CD8-positive, alpha-beta memory T cell (primary cell): Measurements from ENCODE around the gene SCN5A. TPM values are rescaled to one million over a fixed set of nuclear protein-coding genes. Genes with fewer than 3 reads are reported as not detected.

Source experiments
- CTCF ChIA-PET: fragments of 350-600 bp; sonication (Branson Sonifier 250); formaldehyde crosslinking; loops from one replicate; lab custom pipeline; 2021; ENCODE audit warnings: antibody characterized with exemption; lab: Charles Lee
- POLR2A ChIA-PET: fragments of 350-600 bp; sonication (Branson Sonifier 250); formaldehyde crosslinking; loops from one replicate; lab custom pipeline; 2021; ENCODE audit warnings: antibody characterized with exemption; lab: Charles Lee
- DNase-seq, 5 donors: peaks; one replicate each; pipeline versions ENCODE4 v3.0.0 to v3.0.0-alpha.2; 2020 to 2022; ENCODE audit warnings: mixed read lengths in 1 of 5
- H3K27ac ChIP-seq: one replicate; pipeline ENCODE4 v1.7.0; 2013; ENCODE audit warnings: low read depth, mild to moderate bottlenecking, low read length, moderate library complexity
- H3K27me3 ChIP-seq: 2 replicates; pipeline ENCODE4 v1.7.0; 2013; ENCODE audit warnings: low read length, mild to moderate bottlenecking; ENCODE audit not compliant: insufficient read depth, poor library complexity, severe bottlenecking
- H3K36me3 ChIP-seq: 2 replicates; pipeline ENCODE4 v1.7.0; 2013; ENCODE audit warnings: mild to moderate bottlenecking, low read length, moderate library complexity; ENCODE audit not compliant: insufficient read depth
- H3K4me1 ChIP-seq: 2 replicates; pipeline ENCODE4 v1.7.0; 2013; ENCODE audit warnings: mild to moderate bottlenecking, low read length, moderate library complexity; ENCODE audit not compliant: insufficient read depth
- H3K4me3 ChIP-seq: 2 replicates; pipeline ENCODE4 v1.7.0; 2013; ENCODE audit warnings: mild to moderate bottlenecking, low read length
- H3K9me3 ChIP-seq: 2 replicates; pipeline ENCODE4 v1.7.0; 2013; ENCODE audit warnings: mild to moderate bottlenecking, low read length
- H3K27ac Mint-ChIP-seq, 8 donors: one replicate each; pipeline ENCODE4 v1.8.0; 2020 to 2021; ENCODE audit warnings: mixed read lengths in 8 of 8, mild to moderate bottlenecking in 6 of 8, inconsistent platforms in 3 of 8, moderate library complexity in 3 of 8
- H3K27me3 Mint-ChIP-seq, 2 donors: one replicate each; pipeline ENCODE4 v1.8.0; 2020 to 2021; ENCODE audit warnings: mixed read lengths in 2 of 2, mild to moderate bottlenecking in 1 of 2, moderate library complexity in 1 of 2
- H3K36me3 Mint-ChIP-seq, 3 donors: one replicate each; pipeline ENCODE4 v1.8.0; 2020 to 2021; ENCODE audit warnings: mixed read lengths in 3 of 3, inconsistent platforms in 1 of 3, mild to moderate bottlenecking in 1 of 3
- H3K4me1 Mint-ChIP-seq, 3 donors: one replicate each; pipeline ENCODE4 v1.8.0; 2020 to 2021; ENCODE audit warnings: mixed read lengths in 3 of 3, inconsistent platforms in 1 of 3, mild to moderate bottlenecking in 1 of 3
- H3K4me3 Mint-ChIP-seq, 7 donors: one replicate each; pipeline ENCODE4 v1.8.0; 2020 to 2021; ENCODE audit warnings: mixed read lengths in 7 of 7, mild to moderate bottlenecking in 6 of 7, moderate library complexity in 4 of 7, inconsistent platforms in 2 of 7
- H3K9me3 Mint-ChIP-seq, 5 donors: one replicate each; pipeline ENCODE4 v1.8.0; 2020 to 2022; ENCODE audit warnings: mixed read lengths in 5 of 5, mild to moderate bottlenecking in 3 of 5, moderate library complexity in 2 of 5, inconsistent platforms in 1 of 5
- polyA plus RNA-seq: library from polyadenylated mRNA; unstranded; fragments of 300-500 nt; fragmentation: Illumina TruSeq; gene quantifications from one replicate; pipeline ENCODE4 v1.2.3, GENCODE V29; 2021
- total RNA-seq, 2 experiments: library from RNA; stranded (reverse); gene quantifications; one replicate each; pipeline ENCODE4 v1.2.3, GENCODE V29; 2021

SCN5A gene
- total and polyA plus RNA-seq, 3 experiments from 2014 or later = 0.33 to 0.47 TPM; not detected in 1

DNA sequence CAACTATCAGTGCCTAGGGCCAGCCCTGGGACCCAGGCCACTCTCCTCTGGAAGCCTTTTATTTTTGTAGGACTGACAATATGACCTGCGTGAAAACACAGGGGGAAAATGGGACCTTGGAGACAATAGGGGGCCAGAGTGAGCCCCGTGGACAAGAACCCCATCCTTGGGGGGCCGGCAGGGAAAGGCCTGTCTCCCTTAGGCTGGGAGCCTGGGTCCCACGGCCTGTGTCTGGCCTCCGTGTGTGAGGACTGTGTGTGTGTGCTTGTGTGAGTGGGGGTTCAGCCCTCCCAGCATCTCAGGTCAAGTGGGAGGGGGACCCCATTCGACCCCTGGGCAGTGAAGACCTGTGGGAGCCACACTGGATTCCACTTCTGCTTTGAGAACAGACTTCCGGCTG is 100.0 kb downstream of the SCN5A start:
- H3K4me3 ChIP-seq = no peak overlapping the region
- Mint-ChIP-seq H3K4me1 (no peaks in the 10 kb centered on the region), H3K27me3 (peaks cover 5 to 9% of the 10 kb centered on the region in 2 donors), H3K36me3 (no peaks in the 10 kb centered on the region), H3K4me3 (no peak overlapping the region), H3K27ac (no peak overlapping the region), H3K9me3 (peaks cover 0 to 3% (median 0%) of the 10 kb centered on the region in 5 donors)
- no peaks in the 10 kb centered on the region for H3K36me3 ChIP-seq
- ChIA-PET CTCF (no interaction called here), POLR2A (no interaction called here)
- H3K9me3 ChIP-seq = no peaks in the 10 kb centered on the region
- no peak overlapping the region for H3K27ac ChIP-seq
- peak in 1 of 5 donors; percentile 28 for DNase-seq
- H3K4me1 ChIP-seq = no peaks in the 10 kb centered on the region
- H3K27me3 ChIP-seq = no peaks in the 10 kb centered on the region

DNA sequence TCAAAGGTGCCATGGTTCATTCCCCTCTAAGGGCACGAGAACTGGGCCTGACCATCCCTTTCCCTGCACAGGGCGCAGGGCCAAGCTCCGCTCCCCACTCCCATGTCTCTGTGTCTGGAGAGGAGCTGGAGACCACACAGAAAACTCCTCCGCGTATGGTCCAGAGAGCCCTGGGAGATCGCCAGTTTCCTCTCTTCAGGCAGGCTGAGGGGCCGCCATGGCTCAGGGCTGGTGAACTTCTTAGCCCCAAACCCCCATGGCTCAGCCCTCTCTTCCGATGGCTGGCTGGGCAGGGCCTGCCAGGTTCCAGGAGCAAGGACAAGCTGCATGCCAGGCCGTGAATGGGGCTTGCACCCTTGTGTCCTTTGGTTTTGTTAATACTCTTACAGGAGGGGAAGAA is 100.4 kb downstream of the SCN5A start:
- Histone ChIP-seq H3K4me3 (no peak overlapping the region), H3K27ac (no peak overlapping the region), H3K27me3 (no peaks in the 10 kb centered on the region), H3K9me3 (no peaks in the 10 kb centered on the region), H3K36me3 (no peaks in the 10 kb centered on the region), H3K4me1 (no peaks in the 10 kb centered on the region)
- Mint-ChIP-seq H3K27me3 (peaks cover 5 to 8% of the 10 kb centered on the region in 2 donors), H3K9me3 (peaks cover 0 to 3% (median 0%) of the 10 kb centered on the region in 5 donors), H3K4me1 (no peaks in the 10 kb centered on the region), H3K4me3 (no peak overlapping the region), H3K27ac (no peak overlapping the region), H3K36me3 (no peaks in the 10 kb centered on the region)
- no peak for DNase-seq
- POLR2A ChIA-PET = no interaction called here
- CTCF ChIA-PET = no interaction called here

DNA sequence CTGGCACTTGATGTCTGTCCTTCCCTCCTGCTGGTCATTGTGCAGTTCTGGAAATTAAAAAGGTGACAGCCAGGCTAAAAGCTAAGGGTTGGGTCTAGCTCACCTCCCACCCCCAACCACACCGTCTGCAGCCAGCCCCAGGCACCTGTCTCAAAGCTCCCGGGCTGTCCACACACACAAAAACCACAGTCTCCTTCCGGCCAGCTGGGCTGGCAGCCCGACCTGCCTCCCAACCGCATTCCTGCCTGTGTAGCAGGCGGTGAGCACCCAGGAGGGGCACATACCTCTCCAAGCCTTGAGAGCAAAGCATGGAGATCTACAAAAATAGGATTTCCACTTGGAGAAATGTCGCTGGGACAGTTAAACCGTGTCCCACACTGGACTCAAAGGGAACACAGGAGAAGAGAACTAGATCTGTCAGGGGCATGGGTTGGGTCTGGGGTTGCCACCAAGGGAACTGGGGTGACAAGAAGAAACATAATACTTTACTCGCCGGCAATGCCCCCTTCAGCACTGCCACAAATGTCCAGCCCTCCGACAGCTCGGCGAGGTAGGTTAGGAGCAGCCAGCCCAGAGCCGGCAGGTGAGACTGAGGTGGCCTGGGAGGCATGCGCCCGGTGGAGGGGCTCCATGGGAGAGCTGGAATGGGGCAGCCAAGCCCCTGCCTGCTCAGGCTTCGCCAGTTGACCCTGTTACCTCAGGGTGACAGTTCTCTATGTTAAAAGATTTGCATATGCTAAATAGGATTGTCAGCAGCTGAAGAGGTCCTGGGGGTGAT is 101.1 kb downstream of the SCN5A start:
- Histone ChIP-seq H3K27ac (no peak overlapping the region), H3K27me3 (no peaks in the 10 kb centered on the region), H3K4me3 (no peak overlapping the region), H3K4me1 (no peaks in the 10 kb centered on the region), H3K36me3 (no peaks in the 10 kb centered on the region), H3K9me3 (no peaks in the 10 kb centered on the region)
- ChIA-PET POLR2A (no interaction called here), CTCF (no interaction called here)
- Mint-ChIP-seq H3K27ac (peak overlapping the region in 1 of 8 donors; percentile 61), H3K4me1 (no peaks in the 10 kb centered on the region), H3K36me3 (no peaks in the 10 kb centered on the region), H3K4me3 (no peak overlapping the region), H3K9me3 (peaks cover 0 to 3% (median 0%) of the 10 kb centered on the region in 5 donors), H3K27me3 (peaks cover 0 to 5% of the 10 kb centered on the region in 2 donors)
- DNase-seq = no peak

DNA sequence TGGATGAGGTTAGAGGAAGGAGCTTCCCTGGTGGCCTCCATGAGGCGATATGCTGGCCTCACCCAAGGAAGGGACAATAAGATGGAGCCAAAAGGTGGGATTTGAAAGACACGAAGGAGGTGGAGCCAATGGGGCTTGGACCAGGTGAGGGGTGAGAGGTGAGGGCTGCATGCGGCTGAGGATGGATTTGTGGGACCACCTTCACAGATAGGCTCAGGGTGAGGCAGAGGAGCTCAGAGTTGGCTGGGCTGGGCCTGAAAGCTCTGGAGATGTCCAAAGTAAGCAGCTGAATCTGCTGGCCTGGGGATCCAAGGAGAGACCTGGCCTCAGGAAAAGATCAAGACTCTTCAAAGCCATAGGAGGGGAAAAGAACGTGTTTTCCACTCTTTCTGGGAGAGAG is 103.5 kb downstream of the SCN5A start:
- Mint-ChIP-seq H3K4me1 (no peaks in the 10 kb centered on the region), H3K27me3 (peaks cover 0 to 1% of the 10 kb centered on the region in 2 donors), H3K9me3 (no peaks in the 10 kb centered on the region), H3K4me3 (no peak overlapping the region), H3K27ac (peak overlapping the region in 1 of 8 donors; percentile 63), H3K36me3 (no peaks in the 10 kb centered on the region)
- H3K4me1 ChIP-seq = no peaks in the 10 kb centered on the region
- H3K27me3 ChIP-seq = no peaks in the 10 kb centered on the region
- H3K4me3 ChIP-seq = no peak overlapping the region
- ChIA-PET POLR2A (no interaction called here), CTCF (no interaction called here)
- no peaks in the 10 kb centered on the region for H3K9me3 ChIP-seq
- DNase-seq = no peak
- H3K36me3 ChIP-seq = no peaks in the 10 kb centered on the region
- no peak overlapping the region for H3K27ac ChIP-seq

DNA sequence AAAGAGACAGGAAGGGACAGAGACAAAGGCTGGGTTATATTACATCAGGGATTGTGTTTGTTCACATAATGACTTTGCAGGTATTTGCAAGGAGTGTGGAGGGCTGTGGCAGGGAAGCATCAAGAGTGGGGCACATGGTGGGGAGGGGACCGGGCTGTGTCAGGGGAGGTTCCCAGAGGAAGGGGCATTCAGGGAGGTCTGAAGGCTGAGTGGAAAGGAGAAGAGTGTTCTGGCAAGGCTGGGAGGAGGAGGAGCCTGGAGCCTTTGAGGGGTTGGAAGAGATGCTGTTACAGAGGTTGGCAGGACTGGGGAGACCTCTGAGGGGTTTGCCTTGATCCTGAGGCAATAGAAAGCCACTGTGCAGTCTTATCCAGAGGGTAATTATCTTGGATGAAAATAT is 103.9 kb downstream of the SCN5A start:
- Histone ChIP-seq H3K4me3 (no peak overlapping the region), H3K27ac (no peak overlapping the region), H3K36me3 (no peaks in the 10 kb centered on the region), H3K27me3 (no peaks in the 10 kb centered on the region), H3K9me3 (no peaks in the 10 kb centered on the region), H3K4me1 (no peaks in the 10 kb centered on the region)
- CTCF ChIA-PET = no interaction called here
- no peak overlapping the region for H3K27ac Mint-ChIP-seq
- POLR2A ChIA-PET = no interaction called here
- no peaks in the 10 kb centered on the region for H3K36me3 Mint-ChIP-seq
- no peak for DNase-seq
- no peak overlapping the region for H3K4me3 Mint-ChIP-seq
- H3K27me3 Mint-ChIP-seq = peaks cover 0 to 1% of the 10 kb centered on the region in 2 donors
- no peaks in the 10 kb centered on the region for H3K4me1 Mint-ChIP-seq
- no peaks in the 10 kb centered on the region for H3K9me3 Mint-ChIP-seq

DNA sequence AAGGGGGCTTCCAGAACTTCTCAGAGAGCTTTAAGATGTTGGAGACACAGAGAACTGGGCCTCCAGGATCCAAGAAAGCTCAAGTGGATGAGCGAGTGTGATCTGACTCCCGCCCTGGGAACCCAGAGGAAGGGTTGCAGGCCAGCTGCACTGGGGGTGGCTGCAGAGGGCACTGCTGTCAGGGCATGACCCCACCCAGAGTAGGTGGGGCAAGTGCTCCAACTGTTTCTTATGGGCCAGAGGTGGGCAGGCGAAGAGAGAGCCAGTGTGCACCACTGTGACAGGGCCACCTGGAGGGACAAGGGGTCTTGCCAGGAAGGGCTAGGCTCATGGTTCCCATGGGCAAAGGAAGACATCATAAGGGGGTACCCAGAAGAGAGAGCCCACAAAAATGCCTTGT is 104.6 kb downstream of the SCN5A start:
- no peak overlapping the region for H3K4me3 Mint-ChIP-seq
- CTCF ChIA-PET = no interaction called here
- H3K9me3 Mint-ChIP-seq = no peaks in the 10 kb centered on the region
- POLR2A ChIA-PET = no interaction called here
- H3K27me3 ChIP-seq = no peaks in the 10 kb centered on the region
- peak overlapping the region in 1 of 8 donors; percentile 47 for H3K27ac Mint-ChIP-seq
- H3K4me1 ChIP-seq = no peaks in the 10 kb centered on the region
- DNase-seq = no peak
- no peak overlapping the region for H3K4me3 ChIP-seq
- no peaks in the 10 kb centered on the region for H3K9me3 ChIP-seq
- no peaks in the 10 kb centered on the region for H3K4me1 Mint-ChIP-seq
- H3K27me3 Mint-ChIP-seq = peaks cover 0 to 1% of the 10 kb centered on the region in 2 donors
- no peaks in the 10 kb centered on the region for H3K36me3 Mint-ChIP-seq
- H3K36me3 ChIP-seq = no peaks in the 10 kb centered on the region
- no peak overlapping the region for H3K27ac ChIP-seq

DNA sequence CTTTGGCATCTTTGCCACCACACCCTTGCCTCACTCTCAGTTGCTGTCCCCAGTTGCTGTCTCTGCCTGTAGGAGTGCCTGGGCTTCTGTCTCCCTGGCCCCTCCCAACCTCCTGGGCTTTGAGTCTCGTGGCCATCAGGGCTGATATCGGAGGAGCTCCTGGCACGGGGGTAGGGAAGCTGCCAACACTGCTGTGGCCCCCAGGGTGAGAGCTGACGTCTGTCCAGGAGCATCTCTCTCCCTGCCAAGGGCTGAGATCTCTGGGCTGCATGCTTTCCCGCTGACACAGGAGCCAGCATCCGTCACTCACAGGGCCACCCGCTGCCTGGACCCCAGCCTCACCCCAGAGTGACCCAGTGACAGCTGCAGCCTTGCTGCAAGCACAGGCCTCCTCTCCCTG is 105.9 kb downstream of the SCN5A start:
- Histone ChIP-seq H3K27me3 (no peaks in the 10 kb centered on the region), H3K4me1 (no peaks in the 10 kb centered on the region), H3K9me3 (no peaks in the 10 kb centered on the region), H3K27ac (no peak overlapping the region), H3K4me3 (no peak overlapping the region), H3K36me3 (no peaks in the 10 kb centered on the region)
- Mint-ChIP-seq H3K4me3 (no peak overlapping the region), H3K27ac (no peak overlapping the region), H3K27me3 (peaks cover 0 to 1% of the 10 kb centered on the region in 2 donors), H3K4me1 (no peaks in the 10 kb centered on the region), H3K36me3 (peaks cover 0 to 5% (median 3%) of the 10 kb centered on the region in 3 donors), H3K9me3 (no peaks in the 10 kb centered on the region)
- DNase-seq = no peak
- ChIA-PET POLR2A (no interaction called here), CTCF (no interaction called here)

DNA sequence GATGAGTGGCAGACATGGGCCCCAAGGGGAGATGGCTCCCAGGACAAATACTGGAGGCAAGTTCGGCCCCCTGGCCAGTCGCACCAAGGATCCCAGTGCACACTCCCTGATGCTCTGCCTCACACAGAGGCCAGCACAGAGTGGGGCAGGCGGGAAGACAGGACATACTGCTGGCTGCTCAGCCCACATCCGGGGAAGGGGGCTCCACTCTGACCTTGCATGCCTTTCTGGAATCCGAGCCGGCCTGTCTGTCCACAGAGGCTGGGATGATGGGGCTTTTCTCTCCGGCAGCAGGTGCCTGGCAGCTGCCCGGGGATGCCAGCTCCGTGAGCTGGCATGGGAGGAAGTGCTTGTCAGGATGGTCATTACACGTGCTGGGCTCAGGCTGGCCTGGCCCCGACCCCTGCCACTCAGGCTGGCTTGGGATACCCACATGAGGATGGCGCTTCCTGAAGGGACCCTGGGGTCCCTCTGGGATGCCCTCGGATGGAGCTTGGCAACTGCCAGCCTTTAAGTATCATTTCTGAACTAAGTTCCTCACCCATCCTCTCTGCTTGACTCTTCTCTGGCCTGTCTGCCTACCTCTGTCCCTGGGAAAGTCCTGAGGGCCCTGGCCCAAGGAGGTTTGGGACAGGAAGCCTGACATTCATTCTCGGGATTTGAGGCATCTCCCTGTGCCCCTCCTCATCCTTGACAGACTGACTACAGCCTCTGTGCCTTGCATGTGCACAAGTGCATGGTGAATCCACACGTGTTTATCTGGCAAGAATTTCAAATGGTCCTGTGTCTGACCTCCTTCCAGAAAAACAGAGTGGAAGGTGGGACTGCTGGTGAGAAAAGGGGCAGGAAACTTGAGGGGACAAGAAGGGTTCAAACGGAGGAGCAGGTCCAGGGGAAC is 106.8 kb downstream of the SCN5A start:
- no peak overlapping the region for H3K27ac ChIP-seq
- ChIA-PET POLR2A (no interaction called here), CTCF (no interaction called here)
- H3K9me3 Mint-ChIP-seq = no peaks in the 10 kb centered on the region
- no peaks in the 10 kb centered on the region for H3K9me3 ChIP-seq
- H3K4me1 Mint-ChIP-seq = no peaks in the 10 kb centered on the region
- no peaks in the 10 kb centered on the region for H3K36me3 ChIP-seq
- H3K36me3 Mint-ChIP-seq = peaks cover 1 to 6% (median 5%) of the 10 kb centered on the region in 3 donors
- no peak for DNase-seq
- H3K4me1 ChIP-seq = no peaks in the 10 kb centered on the region
- H3K27me3 Mint-ChIP-seq = peaks cover 0 to 1% of the 10 kb centered on the region in 2 donors
- H3K27me3 ChIP-seq = no peaks in the 10 kb centered on the region
- H3K27ac Mint-ChIP-seq = peak overlapping the region in 2 of 8 donors; percentile 0 to 15
- no peak overlapping the region for H3K4me3 ChIP-seq
- H3K4me3 Mint-ChIP-seq = no peak overlapping the region
